ENCODE data around the gene CAGE1. TPM values are rescaled to one million over a fixed set of nuclear protein-coding genes. Genes with fewer than 3 reads are reported as not detected.

CAGE1 gene
- total and polyA plus RNA-seq, 4 donors, result 0.10 to 0.17 TPM; not detected in 2

DNA sequence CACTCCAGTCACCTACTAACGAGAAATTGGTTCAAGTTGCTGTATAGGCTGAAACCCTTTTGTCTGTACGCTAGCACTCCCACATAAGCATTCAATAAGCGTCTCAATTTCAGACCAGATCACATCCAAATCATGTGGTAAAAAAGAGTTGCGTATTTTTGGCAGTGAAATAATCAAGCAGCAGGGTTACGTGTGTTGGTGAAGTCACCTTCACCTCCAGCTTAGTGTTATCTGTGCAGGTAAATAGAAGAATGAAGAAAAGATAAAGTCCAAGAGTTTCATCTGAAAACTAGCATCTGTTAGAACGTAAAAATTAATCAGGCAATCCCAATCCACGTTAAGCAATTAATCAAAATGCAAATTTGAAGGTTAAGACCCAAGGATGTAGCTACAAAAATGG is 87.8 kb downstream of the CAGE1 start:
- 100% methylated on average over 1 of the region's 7 CpGs for WGBS (ENCODE audit: insufficient coverage)
- DNase-seq (ENCODE audit: low read depth in 4 of 6, low spot score in 6 of 6), result no peak
- no peak overlapping the region for H3K27ac ChIP-seq (ENCODE audit: low read depth, low read length)
- H3K4me1 ChIP-seq (ENCODE audit: control insufficient read depth, insufficient read depth, low read length), result no peaks in the 10 kb centered on the region
- no peaks in the 10 kb centered on the region for H3K27me3 ChIP-seq (ENCODE audit: control insufficient read depth, insufficient read depth, low read length)
- peaks cover 48% of the 10 kb centered on the region for H3K36me3 ChIP-seq (ENCODE audit: control insufficient read depth, insufficient read depth, low read length)
- no peak overlapping the region for H3K4me3 ChIP-seq (ENCODE audit: low read depth, low read length)
- no peaks in the 10 kb centered on the region for H3K9me3 ChIP-seq (ENCODE audit: control insufficient read depth, insufficient read depth, low read length)

DNA sequence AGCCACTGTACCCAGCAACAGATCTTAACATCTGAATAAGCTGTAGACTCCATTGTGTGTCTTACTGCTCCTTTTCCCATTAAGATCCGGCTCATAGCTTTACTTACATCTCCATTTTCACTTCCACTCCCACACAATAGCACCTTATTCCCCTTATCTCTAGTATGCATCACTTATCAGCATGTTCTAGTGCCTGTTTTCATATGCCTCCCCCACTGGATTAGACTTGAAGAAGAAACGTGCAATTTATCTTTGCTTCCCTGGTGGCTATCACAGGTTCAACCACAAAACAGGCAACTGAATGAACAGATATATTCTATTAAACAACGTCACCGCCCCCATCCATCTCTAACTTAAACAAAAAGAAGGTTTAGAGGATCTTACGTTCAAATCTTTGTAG is 88.6 kb downstream of the CAGE1 start:
- Histone ChIP-seq H3K4me3 (ENCODE audit: low read depth, low read length) (no peak overlapping the region), H3K36me3 (ENCODE audit: control insufficient read depth, insufficient read depth, low read length) (peaks cover 43% of the 10 kb centered on the region), H3K9me3 (ENCODE audit: control insufficient read depth, insufficient read depth, low read length) (no peaks in the 10 kb centered on the region), H3K4me1 (ENCODE audit: control insufficient read depth, insufficient read depth, low read length) (no peaks in the 10 kb centered on the region), H3K27me3 (ENCODE audit: control insufficient read depth, insufficient read depth, low read length) (no peaks in the 10 kb centered on the region), H3K27ac (ENCODE audit: low read depth, low read length) (no peak overlapping the region)
- DNase-seq (ENCODE audit: low read depth in 4 of 6, low spot score in 6 of 6), result no peak
- WGBS (ENCODE audit: insufficient coverage), result 89% methylated on average over 3 of the region's 5 CpGs

DNA sequence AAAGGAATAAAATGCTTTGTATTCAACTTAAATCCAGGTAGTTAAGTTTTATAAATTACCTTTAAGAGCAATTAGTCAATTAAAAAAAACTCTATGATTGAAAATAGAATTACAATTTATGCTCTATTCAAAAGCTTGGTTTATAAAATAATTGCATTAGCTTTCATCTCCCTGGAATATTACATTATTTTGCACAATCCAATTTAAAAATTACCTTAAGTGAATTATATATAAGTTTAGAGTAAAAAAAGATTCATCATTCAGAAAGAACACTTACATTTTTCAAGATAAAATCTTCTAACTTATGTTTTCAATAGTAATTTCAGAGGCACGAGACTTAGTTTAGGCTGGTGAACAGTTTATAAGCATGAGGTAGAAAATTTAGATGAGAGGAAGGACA is 91.4 kb downstream of the CAGE1 start:
- Histone ChIP-seq H3K4me3 (ENCODE audit: low read depth, low read length) (no peak overlapping the region), H3K27me3 (ENCODE audit: control insufficient read depth, insufficient read depth, low read length) (no peaks in the 10 kb centered on the region), H3K9me3 (ENCODE audit: control insufficient read depth, insufficient read depth, low read length) (no peaks in the 10 kb centered on the region), H3K36me3 (ENCODE audit: control insufficient read depth, insufficient read depth, low read length) (peaks cover 45% of the 10 kb centered on the region), H3K4me1 (ENCODE audit: control insufficient read depth, insufficient read depth, low read length) (no peaks in the 10 kb centered on the region), H3K27ac (ENCODE audit: low read depth, low read length) (no peak overlapping the region)
- no CpG with 5 or more reads among the region's 1 CpG for WGBS (ENCODE audit: insufficient coverage)
- no peak for DNase-seq (ENCODE audit: low read depth in 4 of 6, low spot score in 6 of 6)

DNA sequence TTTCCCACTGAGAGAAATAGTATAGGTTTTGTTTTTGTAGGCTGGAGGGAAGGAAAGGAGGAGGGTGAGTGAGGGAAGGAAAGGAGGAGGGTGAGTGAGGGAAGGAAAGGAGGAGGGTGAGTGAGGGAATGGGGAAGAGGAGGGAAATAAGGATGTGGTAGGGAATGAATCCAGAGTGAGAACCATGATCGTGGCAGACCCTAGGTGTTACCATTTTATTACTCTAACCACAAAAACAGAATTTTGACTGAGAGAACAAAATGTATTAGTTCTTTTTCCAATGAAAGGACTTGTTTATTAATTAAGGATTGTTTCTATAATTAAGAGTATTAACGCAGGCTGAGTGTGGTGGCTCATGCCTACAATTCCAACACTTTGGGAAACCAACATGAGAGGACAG is 92.9 kb downstream of the CAGE1 start:
- Histone ChIP-seq H3K4me1 (ENCODE audit: control insufficient read depth, insufficient read depth, low read length) (no peaks in the 10 kb centered on the region), H3K4me3 (ENCODE audit: low read depth, low read length) (no peak overlapping the region), H3K27ac (ENCODE audit: low read depth, low read length) (no peak overlapping the region), H3K9me3 (ENCODE audit: control insufficient read depth, insufficient read depth, low read length) (no peaks in the 10 kb centered on the region), H3K27me3 (ENCODE audit: control insufficient read depth, insufficient read depth, low read length) (no peaks in the 10 kb centered on the region), H3K36me3 (ENCODE audit: control insufficient read depth, insufficient read depth, low read length) (peaks cover 36% of the 10 kb centered on the region)
- DNase-seq (ENCODE audit: low read depth in 4 of 6, low spot score in 6 of 6), result no peak
- WGBS (ENCODE audit: insufficient coverage), result no CpG with 5 or more reads among the region's 2 CpGs

DNA sequence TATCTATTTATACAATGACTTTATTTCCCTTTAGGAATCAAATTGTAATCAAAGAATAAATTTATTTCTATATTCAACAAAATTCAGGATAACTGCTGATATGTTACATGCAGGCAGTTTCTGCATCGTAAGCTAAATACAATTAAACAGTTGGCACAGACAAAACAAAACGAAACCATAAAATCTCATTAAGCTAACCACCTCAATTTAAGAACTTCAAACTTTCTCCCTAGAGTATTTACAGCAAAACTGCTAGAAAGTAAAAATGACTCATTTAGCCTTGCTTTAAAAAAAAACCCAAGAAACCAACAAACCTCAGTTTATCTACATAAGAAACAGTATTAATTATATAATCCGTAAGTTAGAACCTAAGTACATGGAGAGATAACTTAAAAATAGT is 93.6 kb downstream of the CAGE1 start:
- H3K27me3 ChIP-seq (ENCODE audit: control insufficient read depth, insufficient read depth, low read length), result no peaks in the 10 kb centered on the region
- DNase-seq (ENCODE audit: low read depth in 4 of 6, low spot score in 6 of 6), result no peak
- H3K27ac ChIP-seq (ENCODE audit: low read depth, low read length), result no peak overlapping the region
- no peak overlapping the region for H3K4me3 ChIP-seq (ENCODE audit: low read depth, low read length)
- no peaks in the 10 kb centered on the region for H3K9me3 ChIP-seq (ENCODE audit: control insufficient read depth, insufficient read depth, low read length)
- H3K4me1 ChIP-seq (ENCODE audit: control insufficient read depth, insufficient read depth, low read length), result no peaks in the 10 kb centered on the region
- WGBS (ENCODE audit: insufficient coverage), result no CpG with 5 or more reads among the region's 3 CpGs
- H3K36me3 ChIP-seq (ENCODE audit: control insufficient read depth, insufficient read depth, low read length), result peaks cover 36% of the 10 kb centered on the region

DNA sequence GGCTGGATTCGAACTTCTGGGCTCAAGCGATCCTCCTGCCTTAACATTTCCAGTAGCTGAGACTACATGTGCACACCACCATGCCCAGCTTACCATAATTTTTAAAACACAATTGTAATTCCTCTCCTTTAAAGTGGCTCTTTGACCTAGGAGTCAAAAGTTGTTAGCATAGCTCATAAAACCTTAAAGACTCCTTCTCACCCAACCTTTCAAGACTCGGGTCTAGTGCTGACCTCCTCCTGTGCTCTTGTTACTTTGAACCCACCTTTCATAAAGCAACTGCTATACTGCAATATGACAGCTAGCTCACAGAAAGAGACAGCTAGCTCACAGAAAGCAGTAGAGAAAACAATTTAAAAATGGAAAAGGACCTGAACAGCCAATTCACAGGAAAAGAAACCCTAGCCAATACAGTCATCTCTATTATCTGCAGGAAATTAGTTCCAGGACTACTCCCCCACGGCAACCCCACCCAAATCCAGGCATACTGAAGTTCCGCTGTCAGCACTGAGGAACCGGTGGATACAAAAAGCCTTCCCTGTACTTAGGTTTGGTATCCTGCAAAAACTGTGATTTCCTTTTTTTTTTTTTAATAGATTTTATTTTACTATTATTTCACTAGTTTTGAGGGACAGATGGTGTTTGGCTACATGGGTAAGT is 96.8 kb downstream of the CAGE1 start:
- Histone ChIP-seq H3K4me1 (ENCODE audit: control insufficient read depth, insufficient read depth, low read length) (no peaks in the 10 kb centered on the region), H3K27ac (ENCODE audit: low read depth, low read length) (no peak overlapping the region), H3K4me3 (ENCODE audit: low read depth, low read length) (no peak overlapping the region), H3K36me3 (ENCODE audit: control insufficient read depth, insufficient read depth, low read length) (peaks cover 24% of the 10 kb centered on the region), H3K27me3 (ENCODE audit: control insufficient read depth, insufficient read depth, low read length) (no peaks in the 10 kb centered on the region), H3K9me3 (ENCODE audit: control insufficient read depth, insufficient read depth, low read length) (no peaks in the 10 kb centered on the region)
- WGBS (ENCODE audit: insufficient coverage), result 69% methylated on average over 3 of the region's 6 CpGs
- no peak for DNase-seq (ENCODE audit: low read depth in 4 of 6, low spot score in 6 of 6)

DNA sequence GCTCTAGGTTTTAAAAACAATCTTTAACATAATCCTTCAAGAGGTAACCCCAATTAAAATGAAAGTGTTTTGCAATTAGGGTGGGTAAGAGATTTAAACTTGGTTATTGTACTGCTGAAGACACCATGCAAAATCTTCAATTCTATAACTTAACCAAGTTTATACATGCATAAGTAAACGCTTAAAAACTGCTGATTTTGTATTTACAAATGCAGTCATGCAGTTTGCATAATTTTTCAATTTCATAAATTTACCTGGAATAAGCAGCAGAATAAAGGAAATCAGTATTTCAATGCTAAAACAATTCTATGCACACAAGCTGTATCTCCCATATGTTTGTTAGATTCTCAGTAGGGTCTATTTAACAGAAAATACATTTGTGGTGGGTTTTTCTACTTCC is 99.5 kb downstream of the CAGE1 start:
- Histone ChIP-seq H3K4me1 (ENCODE audit: control insufficient read depth, insufficient read depth, low read length) (no peaks in the 10 kb centered on the region), H3K27me3 (ENCODE audit: control insufficient read depth, insufficient read depth, low read length) (no peaks in the 10 kb centered on the region), H3K9me3 (ENCODE audit: control insufficient read depth, insufficient read depth, low read length) (no peaks in the 10 kb centered on the region), H3K36me3 (ENCODE audit: control insufficient read depth, insufficient read depth, low read length) (peaks cover 22% of the 10 kb centered on the region), H3K27ac (ENCODE audit: low read depth, low read length) (no peak overlapping the region), H3K4me3 (ENCODE audit: low read depth, low read length) (no peak overlapping the region)
- no CpG with 5 or more reads among the region's 1 CpG for WGBS (ENCODE audit: insufficient coverage)
- no peak for DNase-seq (ENCODE audit: low read depth in 4 of 6, low spot score in 6 of 6)

DNA sequence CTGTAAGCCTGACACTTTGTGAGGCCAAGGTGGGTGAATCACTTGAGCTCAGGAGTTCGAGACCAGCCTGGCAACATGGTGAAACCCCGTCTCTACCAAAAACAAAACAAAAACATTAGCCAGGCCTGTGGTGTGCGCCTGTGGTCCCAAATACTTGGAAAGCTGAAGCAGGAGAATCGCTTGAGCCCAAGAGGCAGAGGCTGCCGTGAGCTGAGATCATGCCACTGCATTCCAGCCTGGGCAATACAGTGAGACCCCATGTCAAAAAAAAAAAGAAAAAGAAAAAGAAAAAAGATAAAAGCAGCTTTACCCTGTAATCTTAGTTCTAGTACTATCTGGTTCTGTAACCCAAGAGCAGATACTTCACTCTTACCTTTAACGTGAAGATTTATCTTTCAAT is 104.1 kb downstream of the CAGE1 start:
- WGBS (ENCODE audit: insufficient coverage), result 98% methylated on average over 5 of the region's 6 CpGs
- H3K36me3 ChIP-seq (ENCODE audit: control insufficient read depth, insufficient read depth, low read length), result peaks cover 9% of the 10 kb centered on the region
- no peaks in the 10 kb centered on the region for H3K27me3 ChIP-seq (ENCODE audit: control insufficient read depth, insufficient read depth, low read length)
- H3K9me3 ChIP-seq (ENCODE audit: control insufficient read depth, insufficient read depth, low read length), result no peaks in the 10 kb centered on the region
- H3K4me3 ChIP-seq (ENCODE audit: low read depth, low read length), result no peak overlapping the region
- H3K27ac ChIP-seq (ENCODE audit: low read depth, low read length), result no peak overlapping the region
- DNase-seq (ENCODE audit: low read depth in 4 of 6, low spot score in 6 of 6), result no peak
- H3K4me1 ChIP-seq (ENCODE audit: control insufficient read depth, insufficient read depth, low read length), result no peaks in the 10 kb centered on the region

DNA sequence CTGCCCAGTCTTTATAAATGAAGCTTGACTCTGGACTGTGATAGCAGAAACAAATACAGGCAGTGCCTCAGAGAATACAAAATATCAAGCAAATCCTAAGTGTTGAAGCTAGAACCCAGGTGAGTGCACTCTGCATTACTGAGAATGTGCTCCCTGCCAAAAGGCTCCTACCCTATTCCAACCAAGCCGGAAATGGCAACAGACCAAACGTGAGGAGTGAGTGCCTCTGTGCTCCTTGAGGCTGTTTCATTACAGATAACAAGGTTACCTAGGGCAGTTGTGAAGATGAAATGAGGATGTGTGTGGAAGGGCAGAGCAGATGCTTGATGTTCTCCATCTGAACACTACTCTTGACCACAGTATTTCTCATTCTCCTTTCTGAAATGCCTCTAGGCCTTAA is 105.9 kb downstream of the CAGE1 start:
- Histone ChIP-seq H3K9me3 (ENCODE audit: control insufficient read depth, insufficient read depth, low read length) (no peaks in the 10 kb centered on the region), H3K27ac (ENCODE audit: low read depth, low read length) (no peak overlapping the region), H3K36me3 (ENCODE audit: control insufficient read depth, insufficient read depth, low read length) (peaks cover 9% of the 10 kb centered on the region), H3K4me1 (ENCODE audit: control insufficient read depth, insufficient read depth, low read length) (peaks cover 2% of the 10 kb centered on the region), H3K4me3 (ENCODE audit: low read depth, low read length) (no peak overlapping the region), H3K27me3 (ENCODE audit: control insufficient read depth, insufficient read depth, low read length) (no peaks in the 10 kb centered on the region)
- no CpG with 5 or more reads among the region's 2 CpGs for WGBS (ENCODE audit: insufficient coverage)
- DNase-seq (ENCODE audit: low read depth in 4 of 6, low spot score in 6 of 6), result no peak

DNA sequence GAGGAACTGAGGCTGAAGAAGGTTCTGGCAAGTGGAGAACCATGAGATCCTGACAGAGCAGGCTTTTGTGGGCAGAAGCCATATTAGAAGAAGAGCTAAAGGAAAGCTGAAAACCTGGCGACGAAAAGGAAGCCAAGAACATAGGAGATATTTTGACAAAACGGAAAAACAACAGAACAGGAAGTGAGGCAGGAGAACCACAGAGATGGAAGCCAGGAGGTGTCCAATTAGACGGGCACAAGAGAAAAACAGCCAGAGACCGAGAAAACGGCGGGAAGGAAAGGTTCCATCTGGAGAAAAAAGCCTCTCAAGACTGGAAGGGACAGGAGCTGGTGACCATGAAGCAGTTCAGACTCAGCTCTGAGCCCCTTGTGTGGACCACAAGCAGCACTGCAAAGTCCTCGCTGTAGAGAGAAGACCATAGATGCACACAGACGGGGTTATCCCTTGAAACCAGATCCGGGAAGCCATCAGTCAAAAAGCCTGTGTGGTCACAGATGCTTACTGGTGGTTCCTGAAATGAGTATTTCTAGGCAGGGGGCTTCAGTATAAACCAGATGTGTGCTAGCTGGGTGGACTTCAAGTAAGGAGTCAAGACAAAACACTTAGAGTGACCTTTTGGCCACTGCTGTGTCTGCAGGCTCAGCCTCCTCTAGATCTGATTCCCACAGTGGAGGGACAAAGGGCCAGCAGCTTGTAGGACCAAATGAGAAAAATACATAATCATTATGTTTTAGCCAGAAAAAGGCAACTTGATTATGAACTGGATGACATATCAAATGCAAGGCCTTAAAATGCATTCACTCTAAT is 107.2 kb downstream of the CAGE1 start:
- H3K4me3 ChIP-seq (ENCODE audit: low read depth, low read length), result no peak overlapping the region
- peaks cover 4% of the 10 kb centered on the region for H3K4me1 ChIP-seq (ENCODE audit: control insufficient read depth, insufficient read depth, low read length)
- 83% methylated on average over 10 of the region's 10 CpGs for whole genome bisulfite sequencing (ENCODE audit: insufficient coverage)
- no peaks in the 10 kb centered on the region for H3K9me3 ChIP-seq (ENCODE audit: control insufficient read depth, insufficient read depth, low read length)
- H3K27ac ChIP-seq (ENCODE audit: low read depth, low read length), result no peak overlapping the region
- H3K36me3 ChIP-seq (ENCODE audit: control insufficient read depth, insufficient read depth, low read length), result peaks cover 9% of the 10 kb centered on the region
- no peaks in the 10 kb centered on the region for H3K27me3 ChIP-seq (ENCODE audit: control insufficient read depth, insufficient read depth, low read length)
- DNase-seq (ENCODE audit: low read depth in 4 of 6, low spot score in 6 of 6), result no peak
